Heart right ventricle (tissue), 16 donors: Measurements from ENCODE around the gene OR51B2. TPM values are rescaled to one million over a fixed set of nuclear protein-coding genes. Genes with fewer than 3 reads are reported as not detected.
A peak's percentile ranks its signal among the peaks of the same experiment; 100 is the strongest.
"Not testable (repeated sequence)": the region's sequence is repeated elsewhere in the genome, so short reads cannot be mapped to it uniquely, and the experiment has no call there.

Experiments used
- ATAC-seq, 8 donors: fragments of 200-7000 bp; cut with Tn5 transposase; one replicate each; pipeline ENCODE4 v1.9.1; 2020; ENCODE audit warnings: mild to moderate bottlenecking in 8 of 8, moderate library complexity in 8 of 8, moderate number of reproducible peaks in 1 of 8
- DNase-seq, 2 donors: peaks; one replicate each; pipeline ENCODE4 v3.0.0-alpha.2; 2020
- H3K27ac ChIP-seq, 10 donors: fragments of 200-600 bp; sonication (generic) in 2 of 10; one replicate each; pipeline versions ENCODE4 v1.5.0 to v1.8.0; 2020 to 2022; ENCODE audit warnings: mild to moderate bottlenecking in 3 of 10
- H3K27me3 ChIP-seq, 7 donors: fragments of 200-600 bp; one replicate each; pipeline ENCODE4 v1.8.0; 2021 to 2022; ENCODE audit warnings: mild to moderate bottlenecking in 2 of 7
- H3K36me3 ChIP-seq, 9 donors: fragments of 200-600 bp; sonication (generic) in 1 of 9; one replicate each; pipeline versions ENCODE4 v1.5.0 to v1.8.0; 2020 to 2022; ENCODE audit warnings: mild to moderate bottlenecking in 2 of 9
- H3K4me1 ChIP-seq, 9 donors: fragments of 200-600 bp; sonication (generic) in 1 of 9; one replicate each; pipeline versions ENCODE4 v1.5.0 to v1.8.0; 2020 to 2022; ENCODE audit warnings: mild to moderate bottlenecking in 4 of 9
- H3K4me3 ChIP-seq, 10 donors: fragments of 200-600 bp; sonication (generic) in 2 of 10; one replicate each; pipeline versions ENCODE4 v1.5.0 to v1.8.0; 2020 to 2022; ENCODE audit warnings: mild to moderate bottlenecking in 7 of 10, moderate library complexity in 2 of 10
- H3K9me3 ChIP-seq, 11 donors: fragments of 200-600 bp in 10 of 11; sonication (generic) in 2 of 11; one replicate each; pipeline versions ENCODE4 v1.5.0 to v1.8.0; 2013 to 2022; ENCODE audit warnings: mild to moderate bottlenecking in 2 of 11, control low read depth in 1 of 11, moderate library complexity in 1 of 11
- WGBS, 2 donors: extraction: QIAGEN DNeasy Blood & Tissue Kit; methylation state at CpG; one replicate each; pipeline ENCODE4 v1.1.7; 2013; ENCODE audit warnings: inconsistent platforms in 1 of 2; 5-methylcytosine and 5-hydroxymethylcytosine counted together
- intact Hi-C, 10 donors: fragments of 100-400 bp; cut with DNase I; formaldehyde crosslinking; loops; one replicate each; pipeline versions ENCODE4 v1.11.1 to v1.14.2; 2022
- polyA plus RNA-seq, 2 donors: library from polyadenylated mRNA; stranded (reverse); fragments of 200-250 nt; gene quantifications; one replicate each; pipeline ENCODE4 v1.2.3, GENCODE V29; 2013
- total RNA-seq, 10 donors: library from RNA; stranded (reverse); fragmentation: NEBNext Ultra II Directional in 3 of 10; extraction: Animal tissue kit (Norgen Biotek cat#: 25700) in 3 of 10; gene quantifications; one replicate each; pipeline versions ENCODE4 v1.2.1 to v1.2.4, GENCODE V29; 2021 to 2023
- TF ChIP-seq, protein P1 (sequence below), 9 donors: fragments of 200-600 bp; sonication (generic) in 2 of 9; IDR thresholded peaks; one replicate each; pipeline versions ENCODE4 v1.5.0 to v1.8.0; 2021 to 2022; ENCODE audit warnings: antibody characterized with exemption in 9 of 9, mild to moderate bottlenecking in 5 of 9, moderate library complexity in 1 of 9
- donor health status: Arrhythmogenic right ventricular cardiomyopathy.
- donor health status: ischemic (EF 13 %, LVEDD 7.1; RV severe dilation, severe dysfunction).
- donor health status: healthy with polysubstance abuse.
- donor health status: DM: no; HTN: yes; CAD: no.
- donor health status: DM: no; HTN: no; CAD: no.
- donor health status: ischemic (EF 25% LVEDD 6.9; RV normal size, moderate dysfunction).
- donor health status: ischemic (EF 25% LVEDD 5.7; RV mildly dilated, moderate dysfunction).
- donor health status: healthy.
- donor health status: DM: yes; HTN: yes; CAD: no.
- donor health status: Ischemic cardiomyopathy.
- donor health status: ischemic (EF 35%, LVEDD 5.7; RV mildly dilated, moderate dysfunction).
- donor health status: nonischemic (EF 11% LVEDD 7.7; RV severe dilation, severe dysfunction).
- donor health status: DM: yes; HTN: yes; CAD: no.
- donor health status: PGD.
- donor health status: ischemic (EF 29% LVEDD 5.4; RV normal size, mild dysfunction).
- donor health status: nonischemic (EF 23%, LVEDD 6.1; RV moderate dilation, normal function).

OR51B2 gene
- total and polyA plus RNA-seq, 12 donors, result not detected

DNA sequence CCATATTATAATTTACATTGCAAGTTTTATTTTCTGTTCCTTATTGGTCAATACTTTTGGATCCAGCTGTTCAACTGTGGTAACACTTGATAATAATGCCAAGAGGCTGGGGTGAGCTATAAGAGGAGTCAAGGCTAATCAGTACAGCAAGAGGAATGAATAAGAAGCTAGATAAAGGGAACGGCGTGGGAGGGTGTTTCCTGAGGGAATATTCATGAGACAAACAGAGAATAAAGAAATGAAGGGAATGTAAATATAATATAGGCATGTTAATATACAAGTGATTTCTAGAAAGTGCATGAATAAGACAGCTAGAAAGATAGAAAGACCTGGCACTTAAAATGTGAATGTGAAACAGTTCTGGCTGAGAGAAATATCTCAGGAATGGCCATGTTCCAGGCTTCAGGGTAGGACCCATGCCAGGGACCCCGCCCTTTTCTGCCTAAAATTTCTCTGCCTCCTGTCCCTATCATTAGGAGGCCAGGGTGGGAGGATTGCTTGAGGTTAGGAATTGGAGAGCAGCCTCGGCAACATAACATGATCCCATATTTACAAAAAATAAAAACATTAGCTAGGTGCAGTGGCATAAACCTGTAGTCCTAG, 26.3 kb downstream of the OR51B2 start:
- H3K27ac ChIP-seq, result no peak overlapping the region
- intact Hi-C loops, result no loop called here
- no peaks in the 10 kb centered on the region for H3K27me3 ChIP-seq
- H3K4me3 ChIP-seq, result no peak overlapping the region
- no peaks in the 10 kb centered on the region for H3K4me1 ChIP-seq
- TF ChIP-seq, protein P1, sequence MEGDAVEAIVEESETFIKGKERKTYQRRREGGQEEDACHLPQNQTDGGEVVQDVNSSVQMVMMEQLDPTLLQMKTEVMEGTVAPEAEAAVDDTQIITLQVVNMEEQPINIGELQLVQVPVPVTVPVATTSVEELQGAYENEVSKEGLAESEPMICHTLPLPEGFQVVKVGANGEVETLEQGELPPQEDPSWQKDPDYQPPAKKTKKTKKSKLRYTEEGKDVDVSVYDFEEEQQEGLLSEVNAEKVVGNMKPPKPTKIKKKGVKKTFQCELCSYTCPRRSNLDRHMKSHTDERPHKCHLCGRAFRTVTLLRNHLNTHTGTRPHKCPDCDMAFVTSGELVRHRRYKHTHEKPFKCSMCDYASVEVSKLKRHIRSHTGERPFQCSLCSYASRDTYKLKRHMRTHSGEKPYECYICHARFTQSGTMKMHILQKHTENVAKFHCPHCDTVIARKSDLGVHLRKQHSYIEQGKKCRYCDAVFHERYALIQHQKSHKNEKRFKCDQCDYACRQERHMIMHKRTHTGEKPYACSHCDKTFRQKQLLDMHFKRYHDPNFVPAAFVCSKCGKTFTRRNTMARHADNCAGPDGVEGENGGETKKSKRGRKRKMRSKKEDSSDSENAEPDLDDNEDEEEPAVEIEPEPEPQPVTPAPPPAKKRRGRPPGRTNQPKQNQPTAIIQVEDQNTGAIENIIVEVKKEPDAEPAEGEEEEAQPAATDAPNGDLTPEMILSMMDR (IDR thresholded peaks at IDR 0.05), result no peak
- DNase-seq, result no peak
- H3K36me3 ChIP-seq, result no peaks in the 10 kb centered on the region
- 34 to 35% methylated on average over 4 of the region's 4 CpGs for WGBS, 2 donors
- no peak for ATAC-seq
- no peaks in the 10 kb centered on the region for H3K9me3 ChIP-seq

DNA sequence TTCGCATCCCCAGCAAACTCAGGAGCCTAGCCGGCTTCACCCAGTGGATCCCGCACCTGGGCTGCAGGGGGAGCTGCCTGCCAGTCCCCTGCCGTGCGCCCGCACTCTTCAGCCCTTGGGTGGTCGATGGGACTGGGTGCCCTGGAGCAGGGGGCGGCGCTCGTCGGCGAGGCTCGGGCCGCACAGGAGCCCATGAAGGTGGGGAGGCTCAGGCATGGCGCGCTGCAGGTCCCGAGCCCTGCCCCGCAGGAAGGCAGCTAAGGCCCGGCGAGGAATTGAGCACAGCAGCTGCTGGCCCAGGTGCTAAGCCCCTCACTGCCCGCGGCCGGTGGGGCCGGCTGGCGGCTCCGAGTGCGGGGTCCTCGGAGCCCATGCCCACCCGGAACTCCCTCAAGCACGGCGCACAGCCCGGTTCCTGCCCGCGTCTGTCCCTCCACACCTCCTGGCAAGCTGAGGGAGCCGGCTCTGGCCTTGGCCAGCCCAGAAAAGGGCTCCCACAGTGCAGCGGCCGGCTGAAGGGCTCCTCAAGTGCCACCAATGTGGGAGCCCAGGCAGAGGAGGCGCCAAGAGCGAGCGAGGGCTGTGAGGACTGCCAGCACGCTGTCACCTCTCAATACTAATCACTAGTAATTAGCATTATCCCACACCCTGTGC, 29.6 kb downstream of the OR51B2 start:
- H3K27ac ChIP-seq, H3K4me3 ChIP-seq, ATAC-seq, H3K36me3 ChIP-seq, H3K9me3 ChIP-seq, DNase-seq, H3K4me1 ChIP-seq, H3K27me3 ChIP-seq, intact Hi-C loops: not testable (repeated sequence)
- WGBS, 2 donors, result 94 to 95% methylated on average over 41 of the region's 41 CpGs

DNA sequence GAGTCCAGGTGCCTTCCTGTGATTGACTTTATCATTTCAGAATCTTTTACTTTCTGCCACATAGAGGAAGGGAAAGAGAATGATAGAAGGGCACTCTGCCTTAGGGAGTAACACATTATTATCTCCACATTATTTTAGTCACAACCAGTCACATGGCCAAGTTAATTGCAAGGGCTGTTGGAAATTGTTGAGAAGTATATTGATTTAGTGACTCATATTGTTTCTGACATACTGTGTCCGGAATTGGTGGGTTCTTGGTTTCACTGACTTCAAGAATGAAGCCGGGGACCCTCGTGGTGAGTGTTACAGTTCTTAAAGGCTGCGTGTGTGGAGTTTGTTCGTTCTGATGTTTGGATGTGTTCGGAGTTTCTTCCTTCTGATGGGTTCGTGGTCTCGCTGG, 31.1 kb downstream of the OR51B2 start:
- Histone ChIP-seq H3K27me3 (no peaks in the 10 kb centered on the region), H3K36me3 (no peaks in the 10 kb centered on the region), H3K4me3 (no peak overlapping the region), H3K4me1 (no peaks in the 10 kb centered on the region), H3K9me3 (no peaks in the 10 kb centered on the region), H3K27ac (no peak overlapping the region)
- TF ChIP-seq, protein P1 (IDR thresholded peaks at IDR 0.05), result no peak
- ATAC-seq, result no peak
- intact Hi-C loops, result no loop called here
- 89 to 90% methylated on average over 8 of the region's 8 CpGs for WGBS, 2 donors
- no peak for DNase-seq

- no peak overlapping the region for H3K27ac ChIP-seq
- ATAC-seq (no peak), DNase-seq (no peak)
- H3K4me1 ChIP-seq, result no peaks in the 10 kb centered on the region
- H3K27me3 ChIP-seq, result no peaks in the 10 kb centered on the region
- TF ChIP-seq, protein P1 (IDR thresholded peaks at IDR 0.05), result peak in 2 of 9 donors; percentile 5 to 42
- WGBS, 2 donors, result 79 to 85% methylated on average over 1 of the region's 1 CpG
- intact Hi-C loops, result no loop called here
- H3K9me3 ChIP-seq, result no peaks in the 10 kb centered on the region
- no peak overlapping the region for H3K4me3 ChIP-seq
- no peaks in the 10 kb centered on the region for H3K36me3 ChIP-seq
Measured at GRCh38 chr11:5291207-5291838, 32.8 kb downstream of the OR51B2 start.

- intact Hi-C loops, result no loop called here
- no peaks in the 10 kb centered on the region for H3K9me3 ChIP-seq
- no peaks in the 10 kb centered on the region for H3K27me3 ChIP-seq
- TF ChIP-seq, protein P1 (IDR thresholded peaks at IDR 0.05), result no peak
- 86 to 91% methylated on average over 1 of the region's 1 CpG for WGBS, 2 donors
- DNase-seq, result no peak
- H3K27ac ChIP-seq, result no peak overlapping the region
- no peaks in the 10 kb centered on the region for H3K4me1 ChIP-seq
- H3K4me3 ChIP-seq, result no peak overlapping the region
- no peaks in the 10 kb centered on the region for H3K36me3 ChIP-seq
- no peak for ATAC-seq
Measured at GRCh38 chr11:5290106-5290505, 34.0 kb downstream of the OR51B2 start.
